ENCODE results near the gene WDHD1. TPM values are rescaled to one million over a fixed set of nuclear protein-coding genes. Genes with fewer than 3 reads are reported as not detected.
"Not testable (repeated sequence)": the region's sequence is repeated elsewhere in the genome, so short reads cannot be mapped to it uniquely, and the experiment has no call there.

WDHD1 gene
- total RNA-seq, 1 donor from 2014 or later, result 19.6 TPM

- DNase-seq (ENCODE audit: low read depth), result no peak
- H3K4me3 ChIP-seq (ENCODE audit: low read depth, low read length), result no peak overlapping the region
- TF ChIP-seq CTCF (conservative IDR thresholded peaks at IDR 0.05; ENCODE audit: low read depth, low read length), result no peak
Observed at GRCh38 chr14:55070981-55071411, 44.1 kb upstream of the WDHD1 start.

- TF ChIP-seq CTCF (conservative IDR thresholded peaks at IDR 0.05; ENCODE audit: low read depth, low read length), result no peak
- no peak for DNase-seq (ENCODE audit: low read depth)
- no peak overlapping the region for H3K4me3 ChIP-seq (ENCODE audit: low read depth, low read length)
Observed at GRCh38 chr14:55066223-55066622, 39.3 kb upstream of the WDHD1 start.

- TF ChIP-seq CTCF (conservative IDR thresholded peaks at IDR 0.05; ENCODE audit: low read depth, low read length), result no peak
- DNase-seq (ENCODE audit: low read depth), result no peak
- H3K4me3 ChIP-seq (ENCODE audit: low read depth, low read length), result no peak overlapping the region
Observed at GRCh38 chr14:55065411-55065810, 38.5 kb upstream of the WDHD1 start.

GRCh38 chr14:55064896-55065295 is 38.0 kb upstream of the WDHD1 start:
- H3K4me3 ChIP-seq (ENCODE audit: low read depth, low read length); DNase-seq (ENCODE audit: low read depth): not testable (repeated sequence)

- H3K4me3 ChIP-seq (ENCODE audit: low read depth, low read length), result no peak overlapping the region
- no peak for TF ChIP-seq CTCF (conservative IDR thresholded peaks at IDR 0.05; ENCODE audit: low read depth, low read length)
- DNase-seq (ENCODE audit: low read depth), result no peak
Observed at GRCh38 chr14:55062517-55063351, 35.8 kb upstream of the WDHD1 start.

GRCh38 chr14:55059333-55059732 is 32.4 kb upstream of the WDHD1 start:
- no peak overlapping the region for H3K4me3 ChIP-seq (ENCODE audit: low read depth, low read length)
- DNase-seq (ENCODE audit: low read depth), result no peak
- TF ChIP-seq CTCF (conservative IDR thresholded peaks at IDR 0.05; ENCODE audit: low read depth, low read length), result no peak

GRCh38 chr14:55057919-55058318 is 31.0 kb upstream of the WDHD1 start:
- no peak for DNase-seq (ENCODE audit: low read depth)
- TF ChIP-seq CTCF (conservative IDR thresholded peaks at IDR 0.05; ENCODE audit: low read depth, low read length), result no peak

More at GRCh38 chr14:55057919-55058318, 31.0 kb upstream of the WDHD1 start:
- no peak overlapping the region for H3K4me3 ChIP-seq (ENCODE audit: low read depth, low read length)

All from epithelial cell of proximal tubule (primary cell).